ENCODE data around the gene GPR149.
A peak's percentile ranks its signal among the peaks of the same experiment; 100 is the strongest.
"Not testable (repeated sequence)": the region's sequence is repeated elsewhere in the genome, so short reads cannot be mapped to it uniquely, and the experiment has no call there.

The GPR149 gene

DNA sequence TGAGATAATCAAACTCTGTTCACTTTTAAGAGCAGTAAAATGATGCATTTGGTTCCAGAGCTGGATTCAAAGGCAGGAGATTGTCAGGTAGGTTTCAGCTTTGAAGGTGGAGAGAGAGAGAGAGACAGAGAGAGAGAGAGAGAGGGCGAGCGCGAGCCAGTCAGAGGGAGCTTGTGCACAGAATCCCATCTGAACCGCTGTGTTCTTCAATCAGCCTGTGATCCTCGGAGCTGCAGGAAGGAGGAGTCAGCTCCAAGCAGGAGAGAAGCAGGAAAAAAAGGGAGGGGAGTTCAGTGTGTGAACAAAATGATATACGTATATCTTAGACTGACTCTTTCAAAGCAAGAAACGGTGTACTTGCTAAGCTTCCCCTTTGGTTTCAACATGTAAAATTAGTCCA is at the start of gene GPR149:
GPR149 (minus strand) TSS at position 177 of the 400 bp plus-strand sequence. CDS start 575 bp downstream, outside the sequence.
- DNase-seq: peak; percentile 40

DNA sequence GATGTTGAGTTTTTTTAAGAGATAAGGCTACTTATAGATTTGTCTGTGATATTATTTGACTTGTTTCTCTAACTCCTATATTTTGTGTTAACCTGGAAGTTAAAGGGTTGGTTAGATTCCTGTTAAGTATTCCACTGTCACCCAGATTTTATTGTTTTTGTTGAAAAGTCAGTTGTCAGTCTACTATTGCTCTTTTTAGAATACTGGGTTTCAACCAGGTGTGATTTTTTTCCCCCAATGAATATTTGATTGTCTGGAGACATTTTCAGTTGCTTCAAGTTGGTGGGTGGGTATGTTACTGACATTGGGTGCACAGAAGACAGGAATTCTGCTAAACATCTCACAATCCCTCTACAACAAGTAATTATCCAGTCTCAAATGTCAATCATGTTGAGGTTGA is 43.8 kb upstream of the GPR149 start:
- no peak for DNase-seq

DNA sequence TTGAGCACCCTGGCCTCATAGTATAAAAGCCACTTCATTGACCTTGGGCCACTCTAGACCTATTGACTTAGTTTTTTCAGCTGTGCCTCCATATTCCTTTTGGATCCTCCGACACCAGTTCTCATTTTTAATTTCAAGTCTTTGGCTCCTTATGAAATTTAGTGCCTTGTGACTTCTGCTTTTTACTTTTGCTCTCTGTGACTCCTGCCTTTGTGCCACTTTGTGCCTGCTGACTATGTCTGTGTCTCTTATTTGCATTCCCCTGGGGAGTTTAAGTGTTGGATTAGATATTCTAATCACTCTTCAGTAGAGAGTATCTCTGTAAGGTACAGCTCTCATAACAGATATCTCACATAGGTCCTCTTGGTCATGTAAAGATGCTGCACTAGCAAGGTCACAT is 39.6 kb upstream of the GPR149 start:
- DNase-seq: no peak

- DNase-seq: no peak
Measured at GRCh38 chr3:154464440-154465190, 34.6 kb upstream of the GPR149 start.

DNA sequence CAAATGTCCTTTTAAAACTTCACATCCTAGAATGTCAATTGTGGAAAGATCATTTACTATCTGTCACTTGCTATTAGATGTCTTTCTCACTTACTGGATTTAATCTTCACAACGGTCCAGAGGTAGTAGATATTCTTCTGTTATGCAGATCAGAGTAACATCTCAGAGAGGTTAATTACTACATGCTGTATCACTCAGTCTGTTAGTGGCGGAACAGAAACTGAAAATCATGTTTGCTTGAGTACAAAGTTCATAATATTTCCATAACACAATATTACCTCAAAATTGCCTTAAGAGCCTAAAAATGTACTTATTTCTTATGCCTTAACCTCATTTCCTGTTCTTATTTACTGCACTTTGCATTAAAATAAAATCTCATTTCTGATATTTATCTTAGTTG is 28.6 kb upstream of the GPR149 start:
- DNase-seq: no peak

- not testable (repeated sequence) for DNase-seq
Measured at GRCh38 chr3:154439081-154439480, 9.1 kb upstream of the GPR149 start.

DNA sequence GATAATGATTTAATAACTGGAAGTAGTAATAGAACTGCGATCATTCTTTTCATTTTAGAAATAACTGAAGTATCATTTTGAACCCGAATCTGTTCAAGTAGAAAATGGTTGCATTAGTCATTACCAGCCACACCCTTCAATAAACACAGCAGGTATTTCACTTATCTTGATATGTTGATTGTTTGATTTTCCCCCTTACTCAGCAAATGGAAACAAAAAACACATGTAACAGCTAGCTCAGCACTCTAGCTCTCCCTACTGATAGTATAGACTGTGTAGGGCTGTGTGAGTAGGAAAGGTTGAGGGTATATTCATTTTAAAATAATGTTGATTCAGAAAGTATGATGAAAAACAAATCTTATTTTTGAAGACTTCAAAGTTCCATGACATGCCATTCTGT is 1.1 kb upstream of the GPR149 start:
- no peak for DNase-seq

DNA sequence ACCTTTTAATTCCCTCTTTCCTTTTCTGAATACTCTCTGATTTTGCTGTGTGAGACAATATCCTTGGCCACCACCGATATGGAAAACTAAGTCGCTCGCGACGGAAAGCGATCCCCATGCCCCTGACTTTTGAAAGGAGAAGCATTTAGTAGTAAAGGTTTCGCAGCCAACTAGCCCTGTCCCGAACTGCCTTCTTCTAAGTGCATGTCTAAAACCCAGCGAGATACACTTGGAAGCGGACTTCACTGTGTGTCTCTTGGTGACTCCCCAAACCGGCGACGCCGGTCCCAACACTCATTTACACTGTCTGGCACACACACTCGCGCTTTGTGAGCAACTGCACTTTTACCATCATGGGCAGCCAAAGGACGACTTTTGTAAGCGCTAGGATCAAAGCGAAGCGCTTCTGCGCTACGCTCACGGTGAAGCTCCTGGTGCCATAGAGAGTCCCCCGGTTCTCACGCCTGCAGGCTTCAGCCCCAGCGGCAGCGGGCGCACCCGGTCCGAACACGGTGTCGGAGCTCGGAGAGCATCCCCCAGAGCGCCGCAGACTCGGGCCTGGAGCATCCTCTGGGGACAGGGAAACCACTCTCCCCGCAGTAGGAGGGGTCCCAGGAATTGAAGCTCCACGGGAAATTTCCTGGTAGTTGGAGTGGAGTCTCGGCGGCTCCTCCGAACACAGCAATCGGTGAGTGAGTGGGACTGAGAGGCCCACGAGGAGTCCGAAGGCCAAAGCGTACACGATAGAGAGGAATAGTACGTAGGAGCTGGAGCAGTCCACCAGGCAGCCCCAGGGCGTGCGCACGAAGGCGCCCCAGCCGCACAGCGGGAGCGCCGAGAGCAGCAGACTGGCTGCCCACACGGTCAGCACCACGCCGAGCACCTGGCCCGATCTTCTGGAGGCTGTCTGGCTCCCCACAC is 1.4 kb downstream of the GPR149 start:
- peak; percentile 52 for DNase-seq

GRCh38 chr3:154427685-154428285 is 2.2 kb downstream of the GPR149 start:
- DNase-seq: peak; percentile 70

DNA sequence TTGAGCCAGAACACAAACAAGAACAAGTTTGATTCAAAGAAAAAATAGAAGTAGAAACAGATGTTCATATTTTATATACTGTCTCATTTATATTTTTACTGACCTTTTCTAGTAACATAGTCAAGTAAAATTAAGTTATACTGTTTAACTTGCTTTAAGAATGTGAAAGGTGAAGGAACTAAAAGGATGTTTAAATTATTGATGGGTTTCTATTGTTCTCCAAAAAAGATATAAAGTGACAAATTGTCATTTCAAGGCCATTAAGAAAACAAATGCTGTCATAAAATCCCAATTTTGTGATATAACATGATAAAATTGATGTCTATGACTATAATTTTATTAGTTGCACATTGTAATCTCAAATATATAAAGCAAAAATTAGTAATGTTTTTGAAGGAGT is 7.3 kb downstream of the GPR149 start:
- no peak for DNase-seq

DNA sequence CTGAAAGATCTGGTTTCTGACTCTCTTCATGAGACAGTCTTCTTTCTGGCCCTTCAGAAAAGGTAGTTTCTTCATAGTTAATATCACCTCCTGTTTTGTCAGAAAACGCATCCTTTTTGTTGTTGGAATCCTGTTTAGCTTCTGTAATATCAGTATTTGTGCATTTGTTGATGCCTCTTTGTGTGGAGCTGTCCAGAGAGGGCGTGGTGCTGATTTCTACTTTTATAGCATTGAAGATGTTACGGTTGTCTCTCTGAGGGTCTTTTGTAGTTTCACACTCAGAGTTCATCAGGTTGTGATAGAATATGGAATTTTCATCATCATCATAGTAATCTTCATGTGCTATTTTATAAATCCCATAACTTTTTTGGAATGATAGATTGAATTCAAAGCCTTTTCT is 8.9 kb downstream of the GPR149 start:
- DNase-seq: no peak

DNA sequence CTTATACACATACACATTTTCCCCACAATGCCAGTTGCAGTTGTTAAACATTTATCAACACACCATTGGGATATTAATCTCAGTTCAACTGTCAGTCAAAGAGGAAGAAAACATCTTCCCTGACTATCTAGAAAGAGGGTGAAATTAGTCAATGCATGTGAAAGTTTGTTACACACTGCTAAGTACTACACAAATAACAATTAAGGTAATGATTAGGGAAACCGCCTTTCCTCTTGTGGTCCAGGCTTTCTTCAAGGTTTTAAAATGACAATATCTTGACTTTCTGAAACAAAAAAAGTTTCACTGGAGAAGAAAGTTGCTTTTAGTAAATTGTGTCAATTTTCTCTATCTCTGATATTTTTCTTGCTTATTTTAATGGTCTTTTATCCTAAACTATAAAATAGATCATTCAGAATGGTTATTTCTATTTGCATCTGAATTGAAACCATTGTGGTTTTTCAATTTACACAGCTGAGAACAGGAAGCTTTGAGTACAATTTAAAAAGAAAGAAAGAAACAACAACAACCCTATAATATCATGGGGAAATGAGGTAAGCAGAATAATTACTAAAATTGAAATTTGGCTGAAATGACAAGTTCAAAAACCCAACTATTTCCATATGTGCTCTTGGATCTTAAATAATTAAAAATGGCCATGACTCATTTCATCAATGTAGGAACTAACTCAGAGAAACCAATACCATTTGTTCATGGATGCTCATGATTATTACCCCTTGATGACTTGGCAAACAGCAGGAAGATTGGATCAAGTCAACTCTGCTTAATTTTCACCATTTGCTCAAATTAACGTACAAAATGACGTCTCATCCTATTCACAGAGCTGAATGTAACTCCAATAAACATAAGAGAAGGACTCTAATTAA is 31.7 kb downstream of the GPR149 start:
- DNase-seq: no peak

GRCh38 chr3:154389861-154390260 is 40.1 kb downstream of the GPR149 start:
- DNase-seq: no peak

DNA sequence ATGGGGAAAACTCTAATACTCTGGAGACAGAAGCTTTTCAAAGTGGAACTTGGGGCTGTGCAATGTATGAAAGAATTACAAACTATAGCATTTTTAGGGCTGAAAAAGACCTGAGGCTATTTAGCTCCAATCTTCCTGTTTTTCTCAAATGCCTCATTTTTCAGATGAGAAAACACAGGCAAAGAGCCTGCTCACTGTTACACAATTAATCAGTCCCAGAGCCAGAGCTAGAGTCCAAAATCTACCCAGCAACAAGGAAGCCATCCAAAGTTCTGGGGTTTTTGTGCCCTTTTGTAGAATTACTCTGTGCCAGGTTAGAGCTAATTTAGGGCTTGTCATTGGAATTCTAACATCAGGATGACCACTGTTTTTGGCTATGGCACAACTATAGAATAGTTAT is 45.5 kb downstream of the GPR149 start:
- no peak for DNase-seq

DNA sequence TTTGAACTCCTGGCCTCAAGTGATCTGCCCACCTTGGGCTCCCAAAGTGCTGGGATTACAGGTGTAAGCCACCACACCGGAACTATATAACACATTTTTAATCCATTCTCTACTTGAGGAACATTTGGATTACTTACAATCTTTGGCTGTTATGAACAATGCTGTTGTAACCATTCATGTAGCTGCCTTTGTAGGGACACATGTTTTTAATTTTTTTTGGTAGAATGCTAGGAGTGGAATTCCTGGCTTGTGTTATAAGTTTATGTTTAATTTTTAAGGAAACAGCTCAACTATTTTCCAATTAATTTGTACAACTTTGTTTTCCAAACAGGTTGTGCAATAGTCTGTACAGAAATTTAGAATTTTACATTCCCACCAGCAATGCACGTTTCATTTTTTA is 51.7 kb downstream of the GPR149 start:
- no peak for DNase-seq

- no peak for DNase-seq
Measured at GRCh38 chr3:154367221-154367620, 62.8 kb downstream of the GPR149 start.

DNA sequence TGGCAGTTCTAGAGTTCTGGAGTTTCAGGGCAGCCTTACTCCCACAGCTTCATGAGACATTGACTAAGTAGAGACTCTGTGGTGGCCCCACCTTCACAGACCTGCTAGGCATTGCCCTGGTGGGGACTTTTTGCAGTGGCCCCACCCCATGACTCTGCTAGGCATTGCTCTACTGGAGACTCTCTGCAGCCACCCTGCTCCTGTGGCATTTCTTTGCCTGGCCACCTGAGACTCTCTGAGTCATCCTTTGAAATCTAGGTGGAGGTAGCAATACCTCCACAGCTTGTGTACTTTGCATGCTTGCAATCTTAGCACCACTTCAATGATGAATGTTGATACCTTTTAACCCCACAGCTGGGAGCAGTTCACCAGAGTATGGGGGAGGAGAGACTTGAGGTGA is 65.1 kb downstream of the GPR149 start:
- DNase-seq: no peak

DNA sequence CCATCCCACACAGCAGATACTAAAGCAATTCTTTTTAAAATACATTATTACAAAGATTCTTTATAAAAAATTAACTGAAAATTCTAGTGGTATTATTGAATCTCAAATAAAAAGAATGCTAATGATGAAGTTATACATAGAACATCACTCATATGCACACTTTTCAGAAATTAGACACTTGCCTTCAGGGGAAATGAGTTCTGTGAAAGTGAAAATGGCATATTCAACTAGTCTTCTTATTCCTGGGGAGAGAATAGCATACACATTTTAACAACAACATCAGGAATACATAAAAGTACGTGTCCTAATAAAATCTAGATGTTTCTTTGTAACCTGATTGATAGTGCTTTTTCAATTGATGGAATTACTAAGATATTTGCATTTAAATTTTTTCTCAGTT is 68.9 kb downstream of the GPR149 start:
- no peak for DNase-seq

DNA sequence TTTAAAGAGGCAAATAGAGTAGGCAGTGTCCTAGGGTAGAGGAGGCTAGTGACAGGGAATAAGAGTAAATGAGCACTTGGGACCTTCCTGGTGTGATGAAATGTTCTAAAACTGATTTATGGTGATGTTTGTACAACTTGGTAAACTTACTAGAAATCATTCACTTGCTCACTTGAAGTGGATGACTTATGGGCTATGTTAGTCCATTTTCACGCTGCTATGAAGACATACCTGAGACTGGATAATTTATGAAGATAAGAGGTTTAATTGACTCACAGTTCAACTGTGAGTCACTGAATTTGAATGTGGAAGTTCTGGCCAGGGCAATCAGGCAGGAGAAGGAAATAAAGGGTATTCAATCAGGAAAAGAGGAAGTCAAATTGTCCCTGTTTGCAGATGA is 74.0 kb downstream of the GPR149 start:
- no peak for DNase-seq

DNA sequence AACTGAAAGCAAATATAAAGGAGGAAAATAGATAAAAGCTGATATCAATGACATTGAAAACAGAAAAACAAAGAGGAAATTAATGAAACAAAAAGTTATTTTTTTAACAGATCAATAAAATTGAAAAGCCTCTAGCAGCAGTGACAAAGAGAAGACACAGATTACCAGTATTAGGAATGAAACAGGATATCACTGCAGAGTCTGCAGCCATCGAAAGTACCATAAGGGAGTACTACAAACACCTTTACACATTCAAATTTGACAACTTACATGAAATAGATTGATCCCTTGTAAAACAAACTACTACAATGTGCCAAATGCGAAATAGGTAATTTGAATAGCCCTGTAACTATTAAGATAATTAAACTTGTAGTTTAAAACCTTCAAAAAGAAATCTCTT is 80.8 kb downstream of the GPR149 start:
- DNase-seq: no peak

- no peak for DNase-seq
Measured at GRCh38 chr3:154345422-154346122, 84.4 kb downstream of the GPR149 start.

GRCh38 chr3:154338570-154338969 is 91.4 kb downstream of the GPR149 start:
- DNase-seq: no peak

Data from NCI-H1105 (cell line).